ENCODE measurements around the gene CRACR2B.

The CRACR2B gene

DNA sequence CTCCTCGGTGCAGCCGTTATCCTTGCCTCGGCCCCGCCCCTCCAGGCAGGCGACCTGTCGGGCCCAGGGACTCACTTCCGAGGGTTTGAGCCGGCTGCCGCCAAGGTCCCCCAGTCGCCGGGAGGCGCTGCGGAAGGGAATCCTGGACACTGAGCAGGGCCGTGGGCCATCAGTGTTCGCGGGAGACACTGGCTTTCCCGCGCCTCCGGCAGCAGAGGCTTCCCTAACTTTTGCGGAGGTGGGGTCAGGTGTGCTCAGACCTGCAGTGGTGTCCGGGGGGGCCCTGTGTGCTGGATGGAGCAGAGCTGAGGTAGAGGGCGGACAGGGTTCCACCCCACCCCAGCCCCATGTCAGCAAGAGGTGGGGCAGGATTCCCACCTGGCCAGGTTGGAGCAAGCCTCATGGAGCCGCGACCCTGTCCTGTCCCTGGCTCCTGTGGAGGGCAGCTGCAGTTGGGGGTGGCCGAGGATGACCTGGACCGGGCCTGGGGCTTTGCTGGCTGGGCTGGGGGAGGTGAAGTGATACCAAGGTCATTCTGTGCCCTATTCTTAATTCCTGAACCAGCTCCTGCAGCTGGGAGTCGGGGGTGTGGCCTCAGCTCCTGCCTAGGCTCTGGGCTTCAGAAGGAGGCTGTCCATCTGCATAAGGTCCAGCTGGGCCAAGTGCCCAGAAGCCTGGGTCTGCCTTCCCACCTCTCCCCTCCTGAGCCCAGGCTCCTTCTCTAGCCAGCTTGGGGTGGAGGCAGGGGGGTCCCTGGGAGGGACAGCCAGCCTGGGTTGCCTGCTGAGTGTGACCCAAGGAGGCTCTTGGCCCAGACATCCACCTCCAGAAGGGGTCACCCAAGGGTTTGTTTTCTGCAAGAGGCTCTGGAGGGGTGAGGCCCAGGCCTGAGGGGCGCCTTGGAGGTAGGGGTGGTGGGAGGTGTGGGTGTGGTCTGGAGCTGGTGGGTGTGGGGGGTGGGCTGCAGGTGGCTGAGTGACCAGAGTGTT is 23.4 kb downstream of the CRACR2B start:
- no peak for DNase-seq (ENCODE audit: low read depth in 2 of 2, low spot score in 1 of 2)

DNA sequence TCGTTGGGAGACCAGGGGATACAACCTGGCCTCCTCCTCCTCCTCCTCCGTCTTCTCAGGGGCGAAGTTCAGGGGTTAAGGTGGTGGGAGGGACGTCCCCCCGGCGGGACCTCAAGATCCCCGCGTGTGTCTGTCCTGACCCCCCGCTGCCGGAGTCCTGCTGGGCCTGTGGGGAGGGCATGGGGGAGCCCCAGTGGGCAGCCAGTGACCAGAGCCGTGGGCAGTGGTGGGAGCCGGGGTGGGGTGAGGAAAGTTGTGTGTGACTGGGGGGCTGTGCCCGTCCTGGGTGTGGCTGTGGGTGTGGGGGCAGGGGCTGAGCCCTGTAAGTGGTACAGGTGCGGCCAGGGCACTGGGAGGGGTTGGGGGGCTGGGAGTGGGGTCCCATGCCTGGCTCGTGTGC is 25.0 kb downstream of the CRACR2B start:
- no peak for DNase-seq (ENCODE audit: low read depth in 2 of 2, low spot score in 1 of 2)

DNA sequence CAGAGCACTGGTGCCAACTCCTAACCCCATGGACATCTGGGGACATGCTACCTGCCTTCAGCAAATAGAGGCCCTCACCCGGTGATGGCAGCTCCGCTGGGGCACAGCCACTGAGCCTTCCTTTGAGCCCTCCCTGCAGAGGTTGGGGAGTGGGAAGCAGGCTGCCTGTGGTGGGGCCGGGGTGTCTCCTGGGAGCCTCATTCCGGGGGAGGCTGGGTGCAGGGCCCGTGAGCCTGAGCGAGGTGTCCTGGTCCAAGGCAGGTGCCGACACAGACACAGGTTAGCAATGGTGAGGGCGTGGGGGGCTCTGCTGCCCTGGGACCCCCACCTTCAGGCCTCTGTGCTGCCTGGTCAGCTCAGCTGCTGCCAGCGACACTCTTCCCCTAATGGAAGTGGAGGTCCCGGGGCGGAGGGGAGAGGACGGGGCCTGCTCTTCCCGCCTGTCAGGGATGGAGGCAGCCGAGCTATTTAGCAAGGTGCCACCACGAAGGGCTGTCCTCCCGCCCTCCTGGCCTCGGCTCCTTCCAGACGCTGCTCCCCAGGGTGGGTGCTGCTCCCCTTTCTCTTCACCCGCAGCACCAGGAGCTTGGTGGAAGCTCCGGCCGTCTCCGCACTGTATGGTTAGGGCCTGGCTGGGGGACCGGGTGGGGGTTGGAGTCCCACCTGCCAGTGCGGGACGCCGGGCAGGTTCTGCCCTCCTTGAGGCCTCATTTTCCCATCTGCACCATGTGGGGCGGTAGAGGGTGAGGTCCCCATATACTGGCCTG is 26.1 kb downstream of the CRACR2B start:
- no peak for DNase-seq (ENCODE audit: low read depth in 2 of 2, low spot score in 1 of 2)

DNA sequence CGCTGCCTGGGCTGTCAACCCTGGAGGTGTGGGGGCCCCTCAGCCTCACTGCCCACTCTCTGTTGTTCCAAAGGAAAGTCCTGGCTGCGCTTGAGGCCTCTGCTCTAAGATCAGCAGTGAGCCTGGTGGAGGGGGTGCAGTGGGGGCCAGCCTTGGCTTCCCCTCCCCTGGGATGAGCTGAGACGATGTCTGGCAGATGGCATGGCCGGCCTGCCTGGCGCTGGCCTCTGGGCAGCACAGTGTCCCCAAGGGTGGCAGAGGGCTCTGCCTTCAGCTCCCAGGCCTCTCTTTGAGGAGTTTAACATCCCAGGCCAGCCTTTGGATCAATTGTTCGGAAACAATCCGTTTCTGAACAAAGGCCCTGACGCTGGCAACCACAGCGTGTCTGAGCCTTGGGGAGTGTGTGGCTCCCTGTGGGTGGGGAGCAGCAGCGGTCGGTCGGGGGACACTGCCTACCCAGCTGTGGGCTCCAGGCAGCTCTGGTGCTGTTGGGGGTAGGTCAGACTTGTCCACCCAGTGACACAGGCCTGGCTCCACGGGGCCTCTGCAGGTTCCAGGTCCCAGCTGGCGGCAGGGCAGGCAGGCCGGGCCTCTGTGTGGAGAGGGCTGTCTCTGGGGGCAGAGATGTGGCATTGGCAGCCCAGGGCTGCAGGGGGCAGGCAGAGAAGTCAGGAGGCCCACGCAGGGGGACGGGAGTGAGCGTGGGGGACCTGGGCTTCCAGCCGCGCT is 27.0 kb downstream of the CRACR2B start:
- no peak for DNase-seq (ENCODE audit: low read depth in 2 of 2, low spot score in 1 of 2)

DNA sequence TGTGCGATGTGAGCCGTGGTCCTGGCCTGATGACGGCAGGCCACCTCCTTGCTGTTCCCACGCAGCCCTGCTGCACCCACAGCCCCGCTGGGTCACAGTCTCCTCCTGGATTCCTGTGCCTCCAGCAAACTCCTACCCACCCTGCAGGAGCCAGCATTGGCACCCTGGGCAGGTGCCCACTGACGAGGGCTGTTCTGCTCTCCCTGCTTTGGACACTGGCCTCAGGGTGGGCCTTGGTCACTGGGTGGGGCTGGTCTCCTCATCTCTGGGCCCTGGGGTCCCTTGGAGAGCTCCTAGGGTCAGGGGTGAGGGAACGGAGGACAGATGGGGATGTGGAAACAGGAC is 27.6 kb downstream of the CRACR2B start:
- no peak for DNase-seq (ENCODE audit: low read depth in 2 of 2, low spot score in 1 of 2)

DNA sequence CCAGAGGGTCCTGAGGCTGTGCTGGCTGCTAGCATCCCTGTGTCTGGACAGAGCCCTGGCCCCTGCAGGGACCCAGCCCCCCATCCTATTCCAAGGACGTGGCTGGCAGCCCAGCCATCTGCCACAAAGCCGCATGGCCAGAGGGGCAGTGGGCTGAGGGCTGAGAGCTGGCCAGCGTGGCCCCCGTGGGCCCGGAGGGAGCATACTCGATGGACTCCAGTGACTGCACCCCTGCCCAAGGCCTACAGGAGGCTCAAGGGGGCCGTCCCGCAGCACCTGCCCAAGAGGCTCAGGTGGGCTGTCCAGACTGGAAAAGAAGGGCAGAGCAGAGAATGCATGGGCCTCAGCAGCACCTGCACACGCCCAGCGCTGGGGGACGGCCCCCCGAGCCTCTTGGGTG is 28.1 kb downstream of the CRACR2B start:
- no peak for DNase-seq (ENCODE audit: low read depth in 2 of 2, low spot score in 1 of 2)

DNA sequence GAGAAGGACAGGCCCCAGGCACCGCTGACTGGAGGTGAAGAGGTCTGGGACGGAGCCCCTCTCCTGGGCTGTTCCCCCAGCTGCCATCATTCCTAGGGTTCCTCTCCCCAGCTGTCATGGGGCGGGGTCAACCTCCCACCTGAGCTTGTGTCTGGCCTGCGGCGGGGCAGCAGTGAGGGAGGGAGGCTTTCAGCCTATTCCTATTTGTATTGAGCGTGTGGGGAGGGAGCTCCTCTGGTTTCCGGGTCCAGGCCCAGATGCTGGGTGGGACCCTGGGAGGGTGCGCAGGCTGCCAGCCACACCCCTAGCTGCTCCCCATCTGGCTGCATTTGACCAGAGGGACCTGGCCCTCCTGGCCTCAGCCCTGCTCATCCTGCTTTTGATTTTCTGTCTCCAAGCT is 28.7 kb downstream of the CRACR2B start:
- no peak for DNase-seq (ENCODE audit: low read depth in 2 of 2, low spot score in 1 of 2)

DNA sequence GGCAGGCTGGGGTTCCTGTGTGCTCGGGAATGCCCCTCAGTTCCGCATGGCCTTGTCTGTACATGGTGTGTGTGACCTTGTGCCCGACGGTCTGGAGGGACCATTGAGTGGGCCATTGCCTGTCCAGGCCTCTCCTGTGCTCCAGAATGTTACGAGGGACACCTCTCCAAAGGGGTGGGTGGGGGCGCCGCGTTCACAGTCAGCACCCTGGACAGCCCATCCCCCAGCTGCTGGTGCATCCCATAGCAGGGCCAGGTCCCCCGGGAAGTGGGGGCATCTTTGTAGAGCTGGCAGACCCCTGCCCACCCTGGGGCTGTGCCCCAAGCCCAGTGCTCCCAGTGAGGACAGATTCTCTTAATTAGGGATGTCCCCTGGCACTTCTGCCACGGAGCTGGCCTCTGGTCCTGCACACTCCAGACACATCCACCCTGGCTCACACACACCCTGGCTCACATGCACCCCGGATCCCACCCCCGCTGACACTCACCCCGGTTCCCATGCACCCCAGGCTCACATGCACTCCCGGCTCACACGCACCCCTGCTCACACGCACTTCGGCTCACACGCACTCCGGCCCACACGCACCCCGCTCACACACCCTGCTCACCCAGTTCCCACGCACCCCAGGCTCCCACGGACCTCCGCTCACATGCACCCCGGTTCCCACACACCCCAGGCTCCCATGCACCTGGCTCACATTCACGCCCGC is 30.5 kb downstream of the CRACR2B start:
- no peak for DNase-seq (ENCODE audit: low read depth in 2 of 2, low spot score in 1 of 2)

DNA sequence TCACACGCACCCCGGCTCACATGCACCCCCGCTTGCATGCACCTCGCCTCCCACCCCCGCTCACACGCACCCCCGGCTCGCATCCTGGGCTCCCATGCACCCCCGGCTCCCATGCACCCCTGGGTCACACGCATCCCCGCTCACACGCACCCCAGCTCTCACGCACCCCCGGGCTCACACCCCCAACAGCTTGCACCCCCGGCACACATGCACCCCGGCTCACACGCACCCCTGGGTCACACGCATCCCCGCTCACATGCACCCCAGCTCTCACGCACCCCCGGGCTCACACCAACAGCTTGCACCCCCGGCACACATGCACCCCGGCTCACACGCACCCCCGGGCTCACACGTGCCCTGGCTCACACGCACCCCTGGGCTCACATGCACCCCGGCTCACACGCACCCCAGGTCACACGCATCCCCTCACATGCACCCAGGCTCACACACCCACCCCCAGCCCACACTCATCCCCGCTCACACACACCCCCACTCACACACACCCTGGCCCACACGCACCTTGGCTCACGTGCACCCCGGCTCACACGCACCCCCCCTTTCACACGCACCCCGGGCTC is 31.1 kb downstream of the CRACR2B start:
- no peak for DNase-seq (ENCODE audit: low read depth in 2 of 2, low spot score in 1 of 2)

DNA sequence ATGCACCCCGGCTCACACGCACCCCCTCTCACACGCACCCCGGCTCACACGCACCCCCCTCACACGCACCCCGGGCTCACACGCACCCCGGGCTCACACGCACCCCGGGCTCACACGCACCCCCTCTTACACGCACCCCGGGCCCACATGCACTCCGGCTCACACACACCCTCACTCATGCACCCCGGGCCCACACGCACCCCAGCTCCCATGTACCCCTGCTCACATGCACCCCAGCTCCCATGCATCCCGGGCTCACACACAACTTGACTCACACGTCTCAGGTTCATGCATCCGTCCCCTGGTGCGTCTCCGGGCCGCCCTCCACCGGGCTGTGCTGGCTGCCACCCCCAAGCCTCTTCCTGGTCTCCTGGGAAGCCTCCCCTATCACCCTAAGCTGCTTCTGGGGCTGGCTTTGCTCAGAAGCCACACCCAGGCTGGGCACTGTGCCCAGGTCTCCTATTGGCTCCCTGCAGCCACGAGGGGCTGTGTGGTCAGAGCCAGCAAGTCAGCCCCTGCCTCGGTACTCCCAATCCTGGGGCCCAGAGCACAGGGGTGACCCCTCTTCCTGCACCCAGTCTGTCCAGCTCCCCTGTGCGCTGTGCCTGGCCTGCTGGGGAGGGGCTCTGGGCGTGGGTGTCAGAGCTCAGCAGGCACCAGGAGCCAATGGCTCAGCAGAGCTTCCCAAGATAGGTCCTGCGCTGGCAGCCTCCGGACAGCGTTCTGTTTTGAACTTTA is 31.8 kb downstream of the CRACR2B start:
- DNase-seq (ENCODE audit: low read depth in 2 of 2, low spot score in 1 of 2): no peak

DNA sequence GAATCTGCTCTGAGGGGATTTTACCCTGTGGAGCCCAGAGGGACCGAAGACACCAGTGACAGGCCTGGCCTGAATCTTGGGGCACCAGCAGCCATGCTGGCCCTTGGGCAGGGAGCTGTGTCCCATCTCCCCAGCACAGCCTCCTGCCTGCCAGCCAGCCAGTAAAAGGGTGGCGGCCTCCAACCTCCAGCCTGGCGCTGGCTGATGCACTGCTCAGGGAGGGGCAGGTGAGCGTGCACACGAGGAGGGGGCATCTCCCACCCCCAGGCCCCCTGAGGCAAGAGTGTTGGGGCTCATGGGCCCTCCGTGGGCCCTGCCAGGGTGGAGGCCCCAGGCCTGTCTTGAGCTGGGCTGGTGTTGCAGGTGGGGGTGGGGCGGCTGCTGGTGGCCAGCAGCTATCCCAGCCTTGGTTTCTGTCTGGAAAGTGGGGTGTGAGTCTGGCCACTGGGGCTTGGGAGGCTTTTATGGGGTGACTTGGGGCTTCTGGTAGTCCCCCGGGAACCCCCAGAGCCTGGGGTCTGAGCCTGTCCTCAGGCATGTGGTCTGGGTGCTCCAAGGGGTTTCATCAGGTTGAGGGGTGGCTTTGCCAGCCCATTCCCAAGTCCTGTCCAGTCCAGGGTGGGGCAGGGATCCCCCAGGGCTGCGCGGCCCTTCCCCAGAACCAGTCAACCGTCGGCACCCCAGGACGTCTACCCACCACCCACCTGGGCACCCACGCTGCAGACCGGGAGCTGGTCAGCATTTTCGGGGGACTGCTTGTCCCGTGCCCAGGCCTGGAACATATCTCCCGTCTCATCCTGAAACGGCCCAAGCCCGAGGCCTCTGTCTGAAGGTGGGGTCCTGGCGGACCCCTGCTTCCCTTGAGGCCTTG is 32.8 kb downstream of the CRACR2B start:
- no peak for DNase-seq (ENCODE audit: low read depth in 2 of 2, low spot score in 1 of 2)

DNA sequence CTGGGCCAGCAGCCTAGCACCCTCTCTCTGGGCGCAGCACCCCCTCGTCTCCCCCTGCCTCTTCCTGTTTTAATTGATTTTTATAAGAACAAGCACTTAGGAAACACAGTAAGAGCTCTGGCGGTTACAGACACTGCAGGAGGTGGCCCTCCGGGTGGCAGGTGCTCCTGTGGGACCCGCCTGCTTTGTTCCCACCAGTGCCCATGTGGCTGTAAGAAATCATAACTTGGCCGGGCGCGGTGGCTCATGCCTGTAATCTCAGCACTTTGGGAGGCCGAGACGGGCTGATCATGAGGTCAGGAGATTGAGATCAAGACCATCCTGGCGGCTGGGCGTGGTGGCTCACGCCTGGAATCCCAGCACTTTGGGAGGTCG is 33.4 kb downstream of the CRACR2B start:
- no peak for DNase-seq (ENCODE audit: low read depth in 2 of 2, low spot score in 1 of 2)

DNA sequence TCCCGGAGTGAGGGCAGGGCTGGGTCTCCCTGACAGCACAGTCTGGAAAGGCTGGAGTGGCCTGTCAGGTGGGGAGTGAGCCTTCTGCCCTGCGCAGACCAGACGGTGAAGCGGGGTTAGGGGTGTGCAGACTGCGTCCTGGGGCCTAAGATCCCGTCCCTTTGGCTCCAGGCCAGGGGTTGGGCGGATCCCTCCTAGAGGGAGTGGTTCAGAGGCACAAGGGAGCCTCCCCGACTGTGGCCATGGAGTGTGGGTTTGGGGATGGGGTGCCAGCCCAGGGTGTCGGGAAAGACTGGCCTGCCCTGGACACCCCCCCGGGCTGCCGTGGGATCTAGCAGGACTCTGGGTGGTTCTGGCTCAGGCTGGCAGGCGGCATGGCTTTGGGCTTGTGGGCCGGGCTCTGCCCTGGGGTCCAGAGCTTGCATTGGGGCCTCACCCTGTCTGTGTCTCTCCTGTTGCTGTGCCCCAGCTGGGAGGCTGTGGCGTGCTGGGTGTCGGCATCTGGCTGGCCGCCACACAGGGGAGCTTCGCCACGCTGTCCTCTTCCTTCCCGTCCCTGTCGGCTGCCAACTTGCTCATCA is 34.5 kb downstream of the CRACR2B start:
- DNase-seq (ENCODE audit: low read depth in 2 of 2, low spot score in 1 of 2): no peak

DNA sequence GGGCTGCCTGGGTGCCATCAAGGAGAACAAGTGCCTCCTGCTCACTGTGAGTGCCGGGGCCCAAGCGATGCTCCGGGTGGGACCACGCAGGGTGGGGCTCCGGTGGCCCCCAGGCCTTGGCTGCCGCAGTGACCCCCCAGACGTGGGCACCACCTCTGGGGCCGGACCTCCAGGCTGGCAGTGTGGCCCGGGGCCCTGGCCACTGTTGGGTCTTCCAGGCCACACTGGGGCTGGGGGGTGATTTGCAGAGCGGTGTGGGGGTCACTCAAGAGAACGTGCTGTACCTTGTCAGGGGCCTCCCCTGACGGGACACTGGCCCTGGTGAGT is 34.9 kb downstream of the CRACR2B start:
- no peak for DNase-seq (ENCODE audit: low read depth in 2 of 2, low spot score in 1 of 2)

DNA sequence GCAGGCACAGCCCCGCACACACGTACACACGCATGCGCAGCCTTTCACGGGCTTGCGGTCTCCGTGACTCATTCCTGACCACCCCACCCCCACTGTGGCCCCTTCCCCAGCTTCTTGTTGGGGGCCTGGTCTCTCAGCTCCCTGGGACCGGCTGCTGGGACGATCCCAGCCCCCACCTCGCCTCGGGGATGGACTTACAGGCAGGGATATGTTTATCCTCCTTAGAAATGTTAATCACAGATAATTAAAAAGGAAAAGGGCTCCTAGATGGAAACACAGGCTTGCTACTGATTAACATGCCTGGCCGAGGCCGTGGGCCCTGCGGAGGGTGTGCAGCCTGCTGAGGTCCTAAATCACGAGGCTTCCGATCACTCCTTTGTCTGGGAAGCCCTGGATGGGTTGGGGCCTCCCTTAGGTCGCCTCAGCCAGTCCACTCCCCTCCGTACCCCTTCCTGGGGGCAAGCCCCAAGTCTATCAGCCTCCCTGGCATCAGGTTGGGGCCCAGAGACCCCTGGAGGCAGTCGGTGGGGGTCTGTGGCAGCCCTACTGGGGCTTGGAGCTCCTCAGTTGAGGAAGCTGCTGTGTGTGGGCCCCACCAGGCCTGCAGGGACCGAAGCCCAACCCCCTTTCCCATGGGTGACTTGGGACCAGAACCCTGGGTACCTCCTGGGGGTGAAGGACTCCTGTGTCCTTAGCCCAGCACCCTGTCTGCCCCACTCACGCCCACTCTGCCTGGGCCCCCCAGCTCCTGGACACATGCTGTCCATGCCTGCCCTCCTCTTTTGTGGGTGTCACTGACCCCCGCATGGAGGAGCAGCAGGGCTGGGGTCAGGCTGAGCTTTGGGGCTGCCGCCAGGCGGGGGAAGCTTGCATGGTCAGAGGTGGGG is 35.5 kb downstream of the CRACR2B start:
- DNase-seq (ENCODE audit: low read depth in 2 of 2, low spot score in 1 of 2): no peak

DNA sequence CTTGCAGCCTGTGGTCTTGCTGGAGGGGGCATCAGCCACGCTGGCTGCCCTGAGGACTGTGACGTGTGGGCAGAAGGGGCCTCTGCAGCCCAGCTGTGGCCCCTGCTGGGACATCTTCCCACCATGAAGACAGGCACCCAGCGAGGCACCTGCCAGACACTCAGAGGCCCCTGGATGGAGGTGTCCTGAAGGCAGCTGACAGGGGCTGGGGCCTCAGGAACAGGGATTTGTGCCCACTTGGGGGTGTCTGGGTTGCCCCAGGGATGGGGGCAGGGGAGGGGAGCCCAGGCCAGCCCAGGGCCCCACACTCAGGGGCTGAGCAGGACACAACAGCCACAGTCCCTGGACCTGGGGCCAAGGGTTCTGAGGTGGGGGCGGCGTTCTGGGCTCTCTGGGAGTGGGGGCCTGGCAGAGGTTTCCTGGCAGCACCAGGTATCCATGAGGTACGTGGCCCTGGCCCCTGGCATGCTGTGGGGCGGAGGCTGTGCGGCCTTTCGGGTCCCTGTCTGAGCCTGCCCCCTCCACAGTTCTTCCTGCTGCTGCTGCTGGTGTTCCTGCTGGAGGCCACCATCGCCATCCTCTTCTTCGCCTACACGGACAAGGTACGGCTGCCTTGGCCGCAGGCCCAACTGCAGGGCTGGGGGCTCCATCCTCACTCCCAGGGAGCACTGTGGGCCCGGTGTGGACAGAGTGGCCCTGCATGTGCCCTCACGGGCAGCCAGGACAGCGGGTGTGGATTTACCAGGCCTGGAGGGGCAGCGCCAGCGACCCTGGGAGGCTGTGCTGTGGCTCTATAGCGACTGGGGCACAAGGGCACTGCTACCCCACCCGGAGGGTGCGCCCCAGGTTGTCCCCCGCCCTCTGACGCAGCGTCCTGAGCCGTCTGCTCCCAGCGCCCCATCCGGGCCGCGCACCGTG is 36.5 kb downstream of the CRACR2B start:
- DNase-seq (ENCODE audit: low read depth in 2 of 2, low spot score in 1 of 2): no peak

DNA sequence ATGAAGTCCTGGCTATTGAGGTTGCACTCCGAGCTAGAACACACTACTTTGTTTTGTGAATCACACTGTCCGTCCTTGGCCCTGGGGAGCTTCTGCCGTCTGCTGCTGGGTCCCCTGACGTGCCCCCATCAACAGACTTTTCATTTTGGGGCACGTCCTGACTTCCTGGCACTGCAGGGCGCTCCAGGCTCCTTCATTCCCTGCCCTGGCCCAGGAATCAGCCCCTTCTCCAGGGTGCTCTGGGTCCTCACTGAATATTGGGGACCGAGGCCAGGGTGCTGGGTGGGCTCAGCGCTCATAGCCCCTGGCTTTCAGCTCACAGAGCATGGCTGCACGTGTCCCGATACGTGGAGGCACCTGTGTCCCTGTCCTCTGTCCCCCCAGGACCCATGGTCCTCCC is 37.2 kb downstream of the CRACR2B start:
- no peak for DNase-seq (ENCODE audit: low read depth in 2 of 2, low spot score in 1 of 2)
